Coronary artery (tissue), 2 donors: ENCODE measurements around the gene THYN1.

Experiments used
- DNase-seq: peaks from one replicate; pipeline ENCODE4 v3.0.0-alpha.2; 2017; ENCODE audit warnings: low spot score
- H3K27ac ChIP-seq, 2 donors: fragments of 200-600 bp; sonication (generic); one replicate each; pipeline ENCODE4 v1.5.1; 2016 to 2019
- H3K4me3 ChIP-seq: fragments of 200-600 bp; sonication (generic); 2 replicates; pipeline ENCODE4 v1.5.1; 2016; ENCODE audit warnings: mild to moderate bottlenecking, moderate library complexity
- TF ChIP-seq, protein P1 (sequence below): fragments of 200-600 bp; sonication (generic); IDR thresholded peaks from one replicate; pipeline ENCODE4 v1.5.1; 2019; ENCODE audit warnings: antibody characterized with exemption

Gene THYN1

DNA sequence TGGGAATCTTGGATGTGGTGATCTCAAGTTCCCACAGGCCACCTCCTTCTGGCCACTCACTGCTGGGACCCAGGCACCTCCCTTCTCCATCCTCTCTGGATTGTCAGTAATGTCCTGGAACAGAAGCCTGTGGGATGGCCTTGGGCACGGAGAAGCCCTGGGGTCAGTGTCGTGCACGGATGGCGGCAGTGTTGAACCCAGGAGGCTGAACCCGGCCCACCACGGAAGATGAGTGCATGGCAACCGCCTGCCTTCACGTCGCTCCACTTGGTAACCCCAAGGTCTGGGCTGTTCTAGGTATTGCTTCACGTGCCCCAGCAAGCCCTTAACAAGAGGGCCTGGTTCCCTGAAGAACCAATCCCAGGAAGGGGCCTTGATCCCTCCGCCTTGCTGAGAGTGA is 7.1 kb downstream of the THYN1 start:
- DNase-seq: no peak
- Histone ChIP-seq H3K27ac (no peak overlapping the region), H3K4me3 (no peak overlapping the region)
- TF ChIP-seq, protein P1, sequence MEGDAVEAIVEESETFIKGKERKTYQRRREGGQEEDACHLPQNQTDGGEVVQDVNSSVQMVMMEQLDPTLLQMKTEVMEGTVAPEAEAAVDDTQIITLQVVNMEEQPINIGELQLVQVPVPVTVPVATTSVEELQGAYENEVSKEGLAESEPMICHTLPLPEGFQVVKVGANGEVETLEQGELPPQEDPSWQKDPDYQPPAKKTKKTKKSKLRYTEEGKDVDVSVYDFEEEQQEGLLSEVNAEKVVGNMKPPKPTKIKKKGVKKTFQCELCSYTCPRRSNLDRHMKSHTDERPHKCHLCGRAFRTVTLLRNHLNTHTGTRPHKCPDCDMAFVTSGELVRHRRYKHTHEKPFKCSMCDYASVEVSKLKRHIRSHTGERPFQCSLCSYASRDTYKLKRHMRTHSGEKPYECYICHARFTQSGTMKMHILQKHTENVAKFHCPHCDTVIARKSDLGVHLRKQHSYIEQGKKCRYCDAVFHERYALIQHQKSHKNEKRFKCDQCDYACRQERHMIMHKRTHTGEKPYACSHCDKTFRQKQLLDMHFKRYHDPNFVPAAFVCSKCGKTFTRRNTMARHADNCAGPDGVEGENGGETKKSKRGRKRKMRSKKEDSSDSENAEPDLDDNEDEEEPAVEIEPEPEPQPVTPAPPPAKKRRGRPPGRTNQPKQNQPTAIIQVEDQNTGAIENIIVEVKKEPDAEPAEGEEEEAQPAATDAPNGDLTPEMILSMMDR: no peak

DNA sequence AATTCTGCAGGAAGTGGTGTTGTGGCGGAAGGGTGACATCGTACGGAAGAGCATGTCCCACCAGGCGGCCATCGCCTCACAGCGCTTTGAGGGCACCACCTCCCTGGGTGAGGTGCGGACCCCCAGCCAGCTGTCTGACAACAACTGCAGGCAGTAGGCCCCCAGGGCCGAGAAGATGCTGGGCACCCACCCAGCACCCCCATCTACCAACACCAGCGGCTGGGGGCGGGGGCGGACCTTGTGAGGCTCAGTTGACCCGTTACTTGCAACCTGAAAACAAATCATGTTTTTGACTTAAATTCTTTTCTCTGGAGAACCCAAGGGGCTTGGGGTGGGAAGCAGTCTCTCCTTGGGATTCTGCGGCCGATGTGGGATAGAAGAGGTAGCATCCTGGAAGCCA is 7.7 kb downstream of the THYN1 start:
- TF ChIP-seq, protein P1: no peak
- no peak overlapping the region for H3K4me3 ChIP-seq

DNA sequence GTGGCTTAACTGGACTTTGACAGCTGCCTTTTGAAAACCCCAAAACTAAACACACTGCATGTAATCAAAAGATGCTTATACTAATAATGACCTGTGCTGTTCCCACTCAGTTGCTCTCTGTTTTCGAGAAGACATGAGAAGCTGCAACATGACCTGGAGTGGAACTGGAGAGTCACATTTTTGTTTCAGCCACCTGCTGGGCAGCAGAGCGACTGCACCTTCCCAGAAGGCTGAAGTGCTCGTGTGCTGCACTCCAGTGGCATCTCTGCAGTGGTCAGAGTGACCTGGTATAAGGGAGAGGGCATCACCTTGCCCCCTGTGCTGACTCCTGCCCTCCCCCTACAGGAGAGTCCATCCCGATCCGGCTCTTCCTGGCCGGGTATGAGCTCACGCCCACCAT is 8.6 kb downstream of the THYN1 start:
- no peak for DNase-seq
- TF ChIP-seq, protein P1: no peak
- Histone ChIP-seq H3K27ac (no peak overlapping the region), H3K4me3 (no peak overlapping the region)

More for the DNA sequence above, 7.7 kb downstream of the THYN1 start:
- H3K27ac ChIP-seq: no peak overlapping the region
- DNase-seq: no peak

DNA sequence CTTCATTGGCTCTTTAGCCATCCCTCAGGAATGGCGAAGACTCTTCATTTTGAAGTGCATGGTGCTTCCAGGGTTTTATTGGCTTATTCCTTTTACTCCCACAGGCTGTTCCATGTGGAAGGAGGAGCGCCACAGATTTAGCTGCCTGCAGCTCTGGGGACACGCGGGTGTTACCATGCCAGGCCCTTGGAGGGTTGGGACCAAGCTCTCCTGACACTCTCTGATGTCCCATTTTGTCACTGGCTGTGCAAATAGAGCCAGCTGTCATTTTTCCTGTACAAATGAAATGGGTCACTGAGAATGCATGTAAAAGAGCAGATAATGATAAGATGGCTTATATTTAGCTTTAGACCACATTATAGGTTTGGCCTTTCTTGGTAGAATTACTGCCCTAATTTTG is 9.2 kb downstream of the THYN1 start:
- DNase-seq: no peak
- TF ChIP-seq, protein P1: no peak
- Histone ChIP-seq H3K4me3 (no peak overlapping the region), H3K27ac (no peak overlapping the region)

DNA sequence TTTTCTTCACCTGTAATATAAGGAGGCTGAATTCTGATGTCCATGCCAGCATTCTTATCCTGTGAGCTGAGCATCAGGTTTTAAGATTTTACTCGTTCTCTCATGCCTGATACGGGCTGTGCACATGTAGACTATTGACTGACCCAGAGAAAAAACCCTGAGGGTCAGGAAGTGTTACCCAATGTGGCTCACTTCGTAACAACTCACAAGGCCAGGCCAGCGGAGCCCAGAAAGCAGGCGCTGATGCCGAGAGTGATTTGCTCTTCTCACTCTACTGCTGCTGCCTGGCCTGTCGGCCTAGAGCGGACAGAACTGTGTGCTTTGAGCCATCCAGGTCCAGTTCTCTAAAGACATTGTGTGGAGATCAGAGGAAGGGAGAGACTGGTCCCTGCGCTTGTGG is 10.8 kb downstream of the THYN1 start:
- DNase-seq: no peak
- no peak overlapping the region for H3K4me3 ChIP-seq
- no peak overlapping the region for H3K27ac ChIP-seq
- TF ChIP-seq, protein P1: no peak

DNA sequence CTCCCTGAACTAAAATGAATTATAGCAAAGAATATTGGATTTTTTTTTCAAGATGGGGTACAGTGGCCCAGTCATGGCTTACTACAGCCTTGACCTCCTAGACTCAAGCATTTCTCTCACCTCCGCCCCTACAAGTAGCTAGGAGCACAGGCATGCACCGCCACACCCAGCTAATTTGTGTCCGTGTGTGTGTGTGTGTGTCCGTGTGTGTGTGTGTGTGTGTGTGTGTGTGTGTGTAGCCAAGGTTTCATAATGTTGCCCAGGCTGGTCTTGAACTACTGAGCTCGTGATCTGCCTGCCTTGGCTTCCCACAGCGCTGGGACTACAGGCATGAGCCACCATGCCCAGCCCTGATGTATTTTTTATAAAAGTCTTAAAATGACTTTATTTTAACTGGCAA is 12.6 kb downstream of the THYN1 start:
- DNase-seq: no peak
- Histone ChIP-seq H3K4me3 (no peak overlapping the region), H3K27ac (no peak overlapping the region)
- TF ChIP-seq, protein P1: no peak

DNA sequence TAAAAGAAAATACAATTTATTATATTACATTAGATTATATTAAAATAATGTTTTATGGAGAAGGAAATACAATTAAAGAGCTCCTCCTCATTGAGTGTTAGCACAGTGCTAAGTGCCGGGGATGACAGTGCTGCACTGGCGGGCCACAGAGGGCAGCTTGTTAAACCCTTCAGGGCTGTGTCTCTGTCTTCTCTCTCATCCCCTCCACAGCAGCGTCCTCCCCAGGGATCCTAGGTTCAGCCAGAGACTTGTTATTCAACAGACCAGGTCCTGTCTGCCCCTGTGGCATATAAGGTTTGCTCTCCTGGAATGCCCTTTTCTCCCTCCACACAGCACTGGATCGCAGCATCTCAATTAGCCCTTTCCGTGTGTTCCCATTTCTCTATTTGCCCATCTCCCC is 14.2 kb downstream of the THYN1 start:
- TF ChIP-seq, protein P1: no peak
- no peak for DNase-seq
- H3K27ac ChIP-seq: no peak overlapping the region
- H3K4me3 ChIP-seq: no peak overlapping the region
